ENCODE measurements around the gene SPATA25.
"Not testable (repeated sequence)": the region's sequence is repeated elsewhere in the genome, so short reads cannot be mapped to it uniquely, and the experiment has no call there.

SPATA25 gene

GRCh38 chr20:45892049-45892825, 4.8 kb upstream of the SPATA25 start:
- DNase-seq, result no peak

GRCh38 chr20:45890985-45891983, 3.9 kb upstream of the SPATA25 start, which contains the start of the genes CTSA and NEURL2:
TSS of gene CTSA (plus strand) at chr20:45891335. CDS start at chr20:45891569, 234 bp downstream.
TSS of gene NEURL2 (minus strand) at chr20:45891208. CDS start at chr20:45890991, 217 bp downstream.
- DNase-seq, result peak; percentile 93

- peak; percentile 94 for DNase-seq
Observed at GRCh38 chr20:45890077-45890984, 2.9 kb upstream of the SPATA25 start.

GRCh38 chr20:45888681-45889080, 1.3 kb upstream of the SPATA25 start:
- no peak for DNase-seq

- DNase-seq, result no peak
Observed at GRCh38 chr20:45886590-45887345, 654 bp downstream of the SPATA25 start.

GRCh38 chr20:45883100-45883469, 4.3 kb downstream of the SPATA25 start:
- DNase-seq, result no peak

- DNase-seq, result no peak
Observed at GRCh38 chr20:45882469-45883099, 4.8 kb downstream of the SPATA25 start.

GRCh38 chr20:45880988-45881788, 6.2 kb downstream of the SPATA25 start, which contains the start of gene ZSWIM1:
TSS of gene ZSWIM1 (plus strand) at chr20:45881227. CDS start at chr20:45882593, 1,366 bp downstream.
- peak; percentile 100 for DNase-seq

GRCh38 chr20:45878076-45878761, 9.2 kb downstream of the SPATA25 start:
- DNase-seq, result no peak

GRCh38 chr20:45874576-45874975, 12.8 kb downstream of the SPATA25 start:
- no peak for DNase-seq

- DNase-seq, result not testable (repeated sequence)
Observed at GRCh38 chr20:45874104-45874481, 13.3 kb downstream of the SPATA25 start.

GRCh38 chr20:45873409-45874103, 13.9 kb downstream of the SPATA25 start:
- no peak for DNase-seq

GRCh38 chr20:45872626-45873025, 14.8 kb downstream of the SPATA25 start:
- peak; percentile 71 for DNase-seq

GRCh38 chr20:45867819-45868176, 19.6 kb downstream of the SPATA25 start:
- no peak for DNase-seq

GRCh38 chr20:45867136-45867818, 20.1 kb downstream of the SPATA25 start:
- no peak for DNase-seq

GRCh38 chr20:45866454-45866853, 21.0 kb downstream of the SPATA25 start:
- no peak for DNase-seq

- no peak for DNase-seq
Observed at GRCh38 chr20:45863543-45864470, 23.6 kb downstream of the SPATA25 start.

Measured in islet precursor cell (in vitro differentiated cells).